DOHH2 (cell line): Measurements from ENCODE around the gene TMEM250.
A peak's percentile ranks its signal among the peaks of the same experiment; 100 is the strongest.

Experiments
- H3F3A ChIP-seq: fragments of 200-600 bp; sonication (generic), shearing (Covaris generic); 2 replicates; pipeline ENCODE4 v1.6.0; 2016; ENCODE audit warnings: antibody characterized with exemption, mild to moderate bottlenecking; ENCODE audit not compliant: control insufficient read depth, insufficient read depth
- H3K27ac ChIP-seq: fragments of 200-600 bp; sonication (generic); 2 replicates; pipeline ENCODE4 v1.5.1; 2014; ENCODE audit warnings: low read depth, mild to moderate bottlenecking, low read length, moderate library complexity
- H3K27me3 ChIP-seq: fragments of 200-600 bp; sonication (generic); 2 replicates; pipeline ENCODE4 v1.6.1; 2014; ENCODE audit warnings: mild to moderate bottlenecking, low read length, mixed read lengths; ENCODE audit not compliant: control insufficient read depth
- H3K36me3 ChIP-seq: fragments of 200-600 bp; sonication (generic); 2 replicates; pipeline ENCODE4 v1.6.1; 2014; ENCODE audit warnings: mild to moderate bottlenecking, low read length, moderate library complexity, mixed read lengths; ENCODE audit not compliant: control insufficient read depth
- H3K4me1 ChIP-seq: fragments of 200-600 bp; sonication (generic); 2 replicates; pipeline ENCODE4 v1.6.1; 2014; ENCODE audit warnings: mild to moderate bottlenecking, low read length, mixed read lengths; ENCODE audit not compliant: control insufficient read depth
- H3K4me2 ChIP-seq: fragments of 200-600 bp; sonication (generic); 2 replicates; pipeline ENCODE4 v1.6.0; 2014; ENCODE audit warnings: mild to moderate bottlenecking, low read length, moderate library complexity
- H3K4me3 ChIP-seq: fragments of 200-600 bp; sonication (generic); 2 replicates; pipeline ENCODE4 v1.5.1; 2014; ENCODE audit warnings: mild to moderate bottlenecking, low read length, mixed read lengths
- H3K79me2 ChIP-seq: fragments of 200-600 bp; sonication (generic); 2 replicates; pipeline ENCODE4 v1.6.1; 2014; ENCODE audit warnings: mild to moderate bottlenecking, low read length, mixed read lengths; ENCODE audit not compliant: control insufficient read depth
- H3K9me2 ChIP-seq: fragments of 200-600 bp; sonication (generic); replicated peaks from 2 replicates; pipeline ENCODE4 v1.6.1; 2014; ENCODE audit warnings: mild to moderate bottlenecking, low read length, mixed read lengths; ENCODE audit not compliant: control insufficient read depth
- H3K9me3 ChIP-seq: fragments of 200-600 bp; sonication (generic); 2 replicates; pipeline ENCODE4 v1.6.1; 2014; ENCODE audit warnings: antibody characterized with exemption, low read length, mixed read lengths; ENCODE audit not compliant: control insufficient read depth, insufficient read depth
- H4K20me1 ChIP-seq: fragments of 200-600 bp; sonication (generic); 2 replicates; pipeline ENCODE4 v1.6.0; 2014; ENCODE audit warnings: low read depth, mild to moderate bottlenecking, antibody characterized with exemption, low read length, moderate library complexity; ENCODE audit not compliant: control insufficient read depth, insufficient read depth
- CTCF ChIP-seq: fragments of 200-600 bp; sonication (generic); IDR thresholded peaks from one replicate; pipeline ENCODE4 v1.5.1; 2014; ENCODE audit warnings: antibody characterized with exemption, mild to moderate bottlenecking, low read depth, low read length; ENCODE audit not compliant: poor library complexity, severe bottlenecking
- EZH2phosphoT487 ChIP-seq: fragments of 200-600 bp; sonication (generic); IDR thresholded peaks from 2 replicates; pipeline ENCODE4 v1.6.1; 2017; ENCODE audit warnings: borderline replicate concordance, mild to moderate bottlenecking, antibody characterized with exemption, low read length, moderate library complexity, mixed read lengths

Gene TMEM250

GRCh38 chr9:136144450-136144849, 25.8 kb upstream of the TMEM250 start:
- no peaks in the 10 kb centered on the region for H3F3A ChIP-seq
- no peaks in the 10 kb centered on the region for H3K79me2 ChIP-seq
- TF ChIP-seq EZH2phosphoT487: no peak
- TF ChIP-seq CTCF: no peak
- H3K4me3 ChIP-seq: no peak overlapping the region
- H3K9me2 ChIP-seq: no peaks in the 10 kb centered on the region
- no peaks in the 10 kb centered on the region for H3K36me3 ChIP-seq
- no peak overlapping the region for H3K4me2 ChIP-seq
- no peaks in the 10 kb centered on the region for H3K4me1 ChIP-seq
- 0 out of 2 replicates have a peak, but pooled peaks cover 3% of the 10 kb centered on the region for H4K20me1 ChIP-seq
- no peaks in the 10 kb centered on the region for H3K9me3 ChIP-seq
- no peaks in the 10 kb centered on the region for H3K27me3 ChIP-seq
- no peak overlapping the region for H3K27ac ChIP-seq

- Histone ChIP-seq H3K4me1 (no peaks in the 10 kb centered on the region), H3K79me2 (no peaks in the 10 kb centered on the region), H3F3A (no peaks in the 10 kb centered on the region), H3K9me2 (no peaks in the 10 kb centered on the region), H3K27me3 (no peaks in the 10 kb centered on the region), H3K36me3 (no peaks in the 10 kb centered on the region), H3K4me3 (no peak overlapping the region), H4K20me1 (0 out of 2 replicates have a peak, but pooled peaks cover 3% of the 10 kb centered on the region), H3K4me2 (no peak overlapping the region), H3K9me3 (no peaks in the 10 kb centered on the region), H3K27ac (no peak overlapping the region)
- TF ChIP-seq CTCF (peak; percentile 56), EZH2phosphoT487 (no peak)
Measured at GRCh38 chr9:136143215-136144001, 24.7 kb upstream of the TMEM250 start.

- Histone ChIP-seq H3K4me2 (no peak overlapping the region), H4K20me1 (0 out of 2 replicates have a peak, but pooled peaks cover 3% of the 10 kb centered on the region), H3K4me3 (no peak overlapping the region)
Measured at GRCh38 chr9:136142859-136143214, 24.2 kb upstream of the TMEM250 start.

More at GRCh38 chr9:136142859-136143214, 24.2 kb upstream of the TMEM250 start:
- H3K9me3 ChIP-seq: no peaks in the 10 kb centered on the region
- H3K9me2 ChIP-seq: no peaks in the 10 kb centered on the region
- no peaks in the 10 kb centered on the region for H3K36me3 ChIP-seq
- H3F3A ChIP-seq: no peaks in the 10 kb centered on the region
- H3K79me2 ChIP-seq: no peaks in the 10 kb centered on the region
- H3K27ac ChIP-seq: no peak overlapping the region
- H3K4me1 ChIP-seq: no peaks in the 10 kb centered on the region
- no peaks in the 10 kb centered on the region for H3K27me3 ChIP-seq
- TF ChIP-seq EZH2phosphoT487 (no peak), CTCF (no peak)
